GM18505 (cell line): ENCODE measurements around the gene CAPN3.

Experiments used
- ATAC-seq: cut with Tn5 transposase; IDR thresholded peaks from one replicate; pipeline ENCODE4 v1.9.1; 2021; ENCODE audit not compliant: unreplicated experiment
- POLR2A ChIP-seq: IDR thresholded peaks from 4 replicates; pipeline ENCODE4 v1.6.1; 2011; ENCODE audit warnings: borderline replicate concordance; ENCODE audit not compliant: insufficient read depth, insufficient read length; ENCODE audit errors: extremely low read depth

Gene CAPN3

GRCh38 chr15:42363942-42364341 is 4.6 kb downstream of the CAPN3 start:
- TF ChIP-seq POLR2A = no peak
- no peak for ATAC-seq

GRCh38 chr15:42364529-42364928 is 5.2 kb downstream of the CAPN3 start:
- TF ChIP-seq POLR2A = no peak
- no peak for ATAC-seq

- ATAC-seq = no peak
- no peak for TF ChIP-seq POLR2A
These were observed 6.7 kb downstream of the CAPN3 start for GRCh38 chr15:42365921-42366550.

- no peak for ATAC-seq
- TF ChIP-seq POLR2A = no peak
These were observed 7.7 kb downstream of the CAPN3 start for GRCh38 chr15:42367041-42367440.

GRCh38 chr15:42368096-42368495 is 8.8 kb downstream of the CAPN3 start:
- no peak for ATAC-seq
- no peak for TF ChIP-seq POLR2A

GRCh38 chr15:42371096-42371495 is 11.8 kb downstream of the CAPN3 start:
- no peak for ATAC-seq
- no peak for TF ChIP-seq POLR2A

- ATAC-seq = no peak
- no peak for TF ChIP-seq POLR2A
These were observed 14.0 kb downstream of the CAPN3 start for GRCh38 chr15:42373274-42373673.

- TF ChIP-seq POLR2A = no peak
- no peak for ATAC-seq
These were observed 14.6 kb downstream of the CAPN3 start for GRCh38 chr15:42373936-42374335.

- no peak for TF ChIP-seq POLR2A
- no peak for ATAC-seq
These were observed 15.5 kb downstream of the CAPN3 start for GRCh38 chr15:42374810-42375209.

- no peak for ATAC-seq
- TF ChIP-seq POLR2A = no peak
These were observed 16.0 kb downstream of the CAPN3 start for GRCh38 chr15:42375252-42375651.

- no peak for TF ChIP-seq POLR2A
- no peak for ATAC-seq
These were observed 16.6 kb downstream of the CAPN3 start for GRCh38 chr15:42375941-42376340.

- no peak for ATAC-seq
These were observed 18.7 kb downstream of the CAPN3 start for GRCh38 chr15:42378011-42378410.

GRCh38 chr15:42384597-42384996 is 25.3 kb downstream of the CAPN3 start:
- no peak for TF ChIP-seq POLR2A
- no peak for ATAC-seq

More at GRCh38 chr15:42378011-42378410, 18.7 kb downstream of the CAPN3 start:
- no peak for TF ChIP-seq POLR2A

- ATAC-seq = no peak
These were observed 26.1 kb downstream of the CAPN3 start for GRCh38 chr15:42385206-42385979.

More at GRCh38 chr15:42385206-42385979, 26.1 kb downstream of the CAPN3 start:
- no peak for TF ChIP-seq POLR2A
